Fibroblast of mammary gland (primary cell): Measurements from ENCODE around the gene TEX29.

ENCODE experiments used
- DNase-seq: peaks from one replicate; pipeline ENCODE4 v3.0.0-alpha.2; 2010; ENCODE audit warnings: low read depth
- H3K4me3 ChIP-seq: 2 replicates; pipeline ENCODE4 v1.5.1; 2011; ENCODE audit warnings: low read depth, mild to moderate bottlenecking, low read length, moderate library complexity; ENCODE audit not compliant: control insufficient read depth
- TF ChIP-seq, protein P1 (sequence below): conservative IDR thresholded peaks from 2 replicates; pipeline ENCODE4 v1.5.1; 2011; ENCODE audit warnings: low read depth, low read length, inconsistent platforms; ENCODE audit not compliant: control insufficient read depth, insufficient read depth

The TEX29 gene

DNA sequence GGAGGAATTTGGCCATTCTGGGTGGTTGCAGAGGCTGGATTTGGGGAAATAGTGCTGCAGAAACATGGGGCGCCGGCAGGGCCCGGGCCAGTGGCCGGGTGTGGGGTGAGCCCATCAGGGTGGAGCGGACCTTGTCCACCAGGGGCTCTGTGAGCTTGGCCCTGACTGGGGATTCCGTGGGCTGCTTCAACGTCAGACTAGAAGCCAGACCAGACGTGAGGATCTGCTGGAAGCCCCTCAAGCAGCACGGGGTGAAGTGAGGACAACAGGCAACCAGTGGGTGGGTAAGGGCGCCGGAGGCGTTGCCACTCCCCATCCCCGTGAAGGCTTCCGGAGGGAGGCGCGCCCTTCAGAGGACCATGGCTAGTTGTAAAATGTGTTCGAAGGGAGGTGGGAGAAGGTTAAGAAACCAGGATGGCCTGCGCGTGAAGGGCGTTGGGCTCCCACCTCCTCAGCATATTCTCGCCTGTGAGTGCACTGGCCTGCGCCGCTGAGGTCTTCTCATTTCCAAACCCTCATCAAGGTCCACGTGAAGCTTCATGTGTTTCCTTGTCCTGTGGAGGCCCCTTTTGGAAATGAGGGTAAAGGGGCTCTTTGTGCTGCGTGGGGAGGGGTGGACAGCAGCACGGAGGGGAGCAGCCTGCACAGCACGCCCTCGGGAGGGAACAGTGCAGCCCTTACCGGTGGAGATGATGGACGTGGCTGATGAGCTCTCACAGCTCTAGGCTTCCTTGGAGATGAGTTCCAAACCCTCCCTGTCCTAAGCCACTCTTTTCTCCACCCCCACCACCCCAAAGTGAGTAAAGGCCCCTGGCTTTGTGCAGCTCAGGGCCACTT is 8.3 kb downstream of the TEX29 start:
- H3K4me3 ChIP-seq: no peak overlapping the region
- TF ChIP-seq, protein P1, sequence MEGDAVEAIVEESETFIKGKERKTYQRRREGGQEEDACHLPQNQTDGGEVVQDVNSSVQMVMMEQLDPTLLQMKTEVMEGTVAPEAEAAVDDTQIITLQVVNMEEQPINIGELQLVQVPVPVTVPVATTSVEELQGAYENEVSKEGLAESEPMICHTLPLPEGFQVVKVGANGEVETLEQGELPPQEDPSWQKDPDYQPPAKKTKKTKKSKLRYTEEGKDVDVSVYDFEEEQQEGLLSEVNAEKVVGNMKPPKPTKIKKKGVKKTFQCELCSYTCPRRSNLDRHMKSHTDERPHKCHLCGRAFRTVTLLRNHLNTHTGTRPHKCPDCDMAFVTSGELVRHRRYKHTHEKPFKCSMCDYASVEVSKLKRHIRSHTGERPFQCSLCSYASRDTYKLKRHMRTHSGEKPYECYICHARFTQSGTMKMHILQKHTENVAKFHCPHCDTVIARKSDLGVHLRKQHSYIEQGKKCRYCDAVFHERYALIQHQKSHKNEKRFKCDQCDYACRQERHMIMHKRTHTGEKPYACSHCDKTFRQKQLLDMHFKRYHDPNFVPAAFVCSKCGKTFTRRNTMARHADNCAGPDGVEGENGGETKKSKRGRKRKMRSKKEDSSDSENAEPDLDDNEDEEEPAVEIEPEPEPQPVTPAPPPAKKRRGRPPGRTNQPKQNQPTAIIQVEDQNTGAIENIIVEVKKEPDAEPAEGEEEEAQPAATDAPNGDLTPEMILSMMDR: no peak
- DNase-seq: no peak

DNA sequence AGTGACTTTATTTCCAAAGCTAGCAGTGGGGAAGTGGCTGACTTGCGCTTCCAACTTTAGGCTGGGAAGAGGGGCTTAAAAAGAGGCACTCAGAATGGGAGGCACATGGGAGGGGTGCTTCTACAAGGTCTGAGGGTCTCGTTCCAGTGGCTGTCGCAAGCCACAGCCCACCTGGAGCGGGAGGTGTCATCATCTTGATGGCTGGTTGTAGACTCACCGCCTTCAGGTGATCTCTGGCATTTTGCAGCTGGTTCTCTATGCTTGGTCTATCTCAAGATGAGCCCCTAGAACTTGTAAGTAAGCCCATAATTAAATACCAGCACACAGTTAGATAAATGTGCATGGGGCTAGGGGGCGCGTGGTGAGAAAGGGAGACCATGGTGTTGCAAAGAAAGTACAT is 9.2 kb downstream of the TEX29 start:
- DNase-seq: no peak
- H3K4me3 ChIP-seq: no peak overlapping the region
- TF ChIP-seq, protein P1: no peak

- TF ChIP-seq, protein P1: no peak
- peak; percentile 27 for DNase-seq
- H3K4me3 ChIP-seq: no peak overlapping the region
Observed at GRCh38 chr13:111330066-111330610, 9.7 kb downstream of the TEX29 start.

- H3K4me3 ChIP-seq: no peak overlapping the region
- no peak for DNase-seq
- TF ChIP-seq, protein P1: no peak
Observed at GRCh38 chr13:111335298-111335697, 14.9 kb downstream of the TEX29 start.

GRCh38 chr13:111336666-111337065 is 16.2 kb downstream of the TEX29 start:
- TF ChIP-seq, protein P1: no peak

DNA sequence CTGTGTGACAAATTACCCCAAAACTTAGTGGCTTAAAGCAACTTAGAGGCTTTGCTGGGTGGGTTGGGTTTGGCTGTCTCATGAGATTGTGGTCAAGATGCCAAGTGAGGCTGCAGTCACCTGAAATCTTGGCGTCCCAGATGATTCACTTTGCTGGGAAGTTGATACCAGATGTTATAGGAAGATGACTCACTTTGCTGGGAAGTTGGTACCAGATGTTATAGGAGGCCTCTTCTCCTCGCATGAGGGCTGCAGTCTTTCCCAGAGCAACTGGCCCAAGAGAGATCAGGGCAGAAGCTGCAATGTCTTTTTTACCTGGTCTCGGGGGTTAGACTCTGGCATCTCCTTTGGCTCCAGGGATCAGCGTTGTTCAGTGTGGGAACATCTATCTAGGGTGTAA is 16.8 kb downstream of the TEX29 start:
- DNase-seq: peak; percentile 99
- H3K4me3 ChIP-seq: no peak overlapping the region
- TF ChIP-seq, protein P1: no peak

More at GRCh38 chr13:111336666-111337065, 16.2 kb downstream of the TEX29 start:
- DNase-seq: peak; percentile 86
- H3K4me3 ChIP-seq: no peak overlapping the region

DNA sequence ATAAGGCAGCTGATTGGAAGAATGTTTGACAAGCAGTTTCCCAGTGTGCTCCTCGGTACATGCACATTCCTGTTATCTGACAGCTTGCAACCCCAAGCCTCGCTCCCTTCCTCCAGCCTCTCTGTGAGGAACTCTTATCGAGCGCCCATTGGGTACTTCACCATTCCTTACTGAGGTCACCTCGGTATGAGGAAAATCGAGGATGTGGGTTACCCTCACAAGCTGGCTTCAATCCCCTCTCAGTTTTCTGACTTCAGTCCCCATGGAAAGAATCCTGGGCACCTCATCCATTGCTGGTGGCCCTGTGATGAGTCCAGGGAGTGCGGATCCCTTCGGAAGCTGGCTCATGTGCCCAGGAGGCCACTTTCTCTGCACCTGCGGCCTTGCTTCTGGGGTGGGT is 17.3 kb downstream of the TEX29 start:
- no peak overlapping the region for H3K4me3 ChIP-seq
- DNase-seq: peak; percentile 19
- TF ChIP-seq, protein P1: no peak
